ENCODE data around the gene GTF2H2C. TPM values are rescaled to one million over a fixed set of nuclear protein-coding genes. Genes with fewer than 3 reads are reported as not detected.

The GTF2H2C gene
- polyA plus RNA-seq, 1 donor from 2014 or later = 20.5 TPM

DNA sequence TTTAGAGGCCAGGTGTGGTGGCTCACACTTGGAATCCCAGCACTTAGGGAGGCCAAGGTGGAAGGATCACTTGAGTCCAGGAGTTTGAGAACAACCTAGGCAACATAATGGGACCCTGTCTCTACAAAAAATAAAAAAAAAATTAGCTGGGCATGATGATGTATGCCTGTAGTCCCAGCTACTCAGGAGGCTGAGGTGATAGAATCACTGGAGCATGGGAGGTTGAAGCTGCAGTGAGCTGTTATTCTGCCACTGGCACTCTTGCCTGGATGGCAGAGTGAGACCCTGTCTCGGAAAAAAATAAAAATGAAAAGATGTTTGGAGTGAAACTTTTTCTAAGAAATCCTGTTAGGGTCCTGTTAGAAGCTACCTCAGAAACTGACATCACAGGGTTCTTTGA is 43.2 kb upstream of the GTF2H2C start:
- Histone ChIP-seq H3K36me3 (ENCODE audit: insufficient read depth, low read length) (no peaks in the 10 kb centered on the region), H3K4me2 (ENCODE audit: low read length) (no peak overlapping the region)

DNA sequence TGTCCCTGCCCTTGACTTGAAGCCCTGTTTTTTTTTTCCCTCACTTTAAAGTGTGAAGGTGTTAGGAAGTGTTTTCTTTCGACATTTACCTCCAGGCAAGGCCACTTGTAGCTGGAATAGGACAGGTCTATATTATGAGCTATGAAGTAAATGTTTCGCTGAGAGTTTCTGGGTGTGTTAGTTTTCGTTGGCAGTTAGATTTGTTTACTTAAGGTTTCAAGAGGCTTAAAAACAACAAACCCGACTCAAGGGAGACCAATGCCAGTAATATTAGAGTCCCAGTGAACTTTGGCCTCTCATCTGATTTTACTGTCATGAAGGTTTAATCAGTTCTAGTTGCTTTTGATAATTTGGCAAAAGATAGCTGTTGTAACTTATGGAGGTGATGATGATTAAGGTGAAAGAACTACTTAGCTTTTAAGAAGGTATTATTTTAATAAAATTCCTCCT is 42.2 kb upstream of the GTF2H2C start:
- Histone ChIP-seq H3K79me2 (replicated peaks; ENCODE audit: insufficient read depth, low read length) (no peaks in the 10 kb centered on the region), H2AFZ (ENCODE audit: low read depth, low read length) (no peak overlapping the region), H3K9me2 (ENCODE audit: insufficient read depth, low read length) (no peaks in the 10 kb centered on the region), H4K20me1 (ENCODE audit: insufficient read depth) (no peaks in the 10 kb centered on the region), H3K4me2 (ENCODE audit: low read length) (no peak overlapping the region), H3F3A (ENCODE audit: insufficient read depth, low read length, poor library complexity, severe bottlenecking) (no peaks in the 10 kb centered on the region), H3K9ac (ENCODE audit: low read length) (no peak overlapping the region), H3K27me3 (ENCODE audit: insufficient read depth, low read depth, low read length) (no peaks in the 10 kb centered on the region), H3K4me3 (ENCODE audit: low read length) (no peak overlapping the region), H3K27ac (ENCODE audit: low read length) (no peak overlapping the region), H3K9me3 (ENCODE audit: low read length) (no peaks in the 10 kb centered on the region), H3K36me3 (ENCODE audit: insufficient read depth, low read length) (no peaks in the 10 kb centered on the region)
- TF ChIP-seq SMC3 (conservative IDR thresholded peaks at IDR 0.05; ENCODE audit: poor library complexity) (no peak), TAF1 (IDR thresholded peaks at IDR 0.05; ENCODE audit: low read depth) (no peak), POLR2AphosphoS5 (IDR thresholded peaks at IDR 0.05) (no peak), EP300 (conservative IDR thresholded peaks at IDR 0.05; ENCODE audit: poor library complexity, severe bottlenecking) (no peak), EZH2 (IDR thresholded peaks at IDR 0.05; ENCODE audit: borderline replicate concordance, insufficient read depth, low read length, poor library complexity, severe bottlenecking) (no peak)

More for the DNA sequence above, 43.2 kb upstream of the GTF2H2C start:
- no peaks in the 10 kb centered on the region for H3K27me3 ChIP-seq (ENCODE audit: insufficient read depth, low read depth, low read length)
- H4K20me1 ChIP-seq (ENCODE audit: insufficient read depth) = no peaks in the 10 kb centered on the region
- no peak for TF ChIP-seq MXI1 (conservative IDR thresholded peaks at IDR 0.05; ENCODE audit: poor library complexity, severe bottlenecking)
- no peak for TF ChIP-seq POLR2AphosphoS5 (IDR thresholded peaks at IDR 0.05)
- TF ChIP-seq, protein P1, sequence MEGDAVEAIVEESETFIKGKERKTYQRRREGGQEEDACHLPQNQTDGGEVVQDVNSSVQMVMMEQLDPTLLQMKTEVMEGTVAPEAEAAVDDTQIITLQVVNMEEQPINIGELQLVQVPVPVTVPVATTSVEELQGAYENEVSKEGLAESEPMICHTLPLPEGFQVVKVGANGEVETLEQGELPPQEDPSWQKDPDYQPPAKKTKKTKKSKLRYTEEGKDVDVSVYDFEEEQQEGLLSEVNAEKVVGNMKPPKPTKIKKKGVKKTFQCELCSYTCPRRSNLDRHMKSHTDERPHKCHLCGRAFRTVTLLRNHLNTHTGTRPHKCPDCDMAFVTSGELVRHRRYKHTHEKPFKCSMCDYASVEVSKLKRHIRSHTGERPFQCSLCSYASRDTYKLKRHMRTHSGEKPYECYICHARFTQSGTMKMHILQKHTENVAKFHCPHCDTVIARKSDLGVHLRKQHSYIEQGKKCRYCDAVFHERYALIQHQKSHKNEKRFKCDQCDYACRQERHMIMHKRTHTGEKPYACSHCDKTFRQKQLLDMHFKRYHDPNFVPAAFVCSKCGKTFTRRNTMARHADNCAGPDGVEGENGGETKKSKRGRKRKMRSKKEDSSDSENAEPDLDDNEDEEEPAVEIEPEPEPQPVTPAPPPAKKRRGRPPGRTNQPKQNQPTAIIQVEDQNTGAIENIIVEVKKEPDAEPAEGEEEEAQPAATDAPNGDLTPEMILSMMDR (IDR thresholded peaks at IDR 0.05; ENCODE audit: poor library complexity, severe bottlenecking) = no peak
- TF ChIP-seq EZH2 (IDR thresholded peaks at IDR 0.05; ENCODE audit: borderline replicate concordance, insufficient read depth, low read length, poor library complexity, severe bottlenecking) = no peak
- no peak for TF ChIP-seq TAF1 (IDR thresholded peaks at IDR 0.05; ENCODE audit: low read depth)
- no peak for TF ChIP-seq RAD21 (conservative IDR thresholded peaks at IDR 0.05)
- TF ChIP-seq EP300 (conservative IDR thresholded peaks at IDR 0.05; ENCODE audit: poor library complexity, severe bottlenecking) = no peak
- TF ChIP-seq, protein P2, sequence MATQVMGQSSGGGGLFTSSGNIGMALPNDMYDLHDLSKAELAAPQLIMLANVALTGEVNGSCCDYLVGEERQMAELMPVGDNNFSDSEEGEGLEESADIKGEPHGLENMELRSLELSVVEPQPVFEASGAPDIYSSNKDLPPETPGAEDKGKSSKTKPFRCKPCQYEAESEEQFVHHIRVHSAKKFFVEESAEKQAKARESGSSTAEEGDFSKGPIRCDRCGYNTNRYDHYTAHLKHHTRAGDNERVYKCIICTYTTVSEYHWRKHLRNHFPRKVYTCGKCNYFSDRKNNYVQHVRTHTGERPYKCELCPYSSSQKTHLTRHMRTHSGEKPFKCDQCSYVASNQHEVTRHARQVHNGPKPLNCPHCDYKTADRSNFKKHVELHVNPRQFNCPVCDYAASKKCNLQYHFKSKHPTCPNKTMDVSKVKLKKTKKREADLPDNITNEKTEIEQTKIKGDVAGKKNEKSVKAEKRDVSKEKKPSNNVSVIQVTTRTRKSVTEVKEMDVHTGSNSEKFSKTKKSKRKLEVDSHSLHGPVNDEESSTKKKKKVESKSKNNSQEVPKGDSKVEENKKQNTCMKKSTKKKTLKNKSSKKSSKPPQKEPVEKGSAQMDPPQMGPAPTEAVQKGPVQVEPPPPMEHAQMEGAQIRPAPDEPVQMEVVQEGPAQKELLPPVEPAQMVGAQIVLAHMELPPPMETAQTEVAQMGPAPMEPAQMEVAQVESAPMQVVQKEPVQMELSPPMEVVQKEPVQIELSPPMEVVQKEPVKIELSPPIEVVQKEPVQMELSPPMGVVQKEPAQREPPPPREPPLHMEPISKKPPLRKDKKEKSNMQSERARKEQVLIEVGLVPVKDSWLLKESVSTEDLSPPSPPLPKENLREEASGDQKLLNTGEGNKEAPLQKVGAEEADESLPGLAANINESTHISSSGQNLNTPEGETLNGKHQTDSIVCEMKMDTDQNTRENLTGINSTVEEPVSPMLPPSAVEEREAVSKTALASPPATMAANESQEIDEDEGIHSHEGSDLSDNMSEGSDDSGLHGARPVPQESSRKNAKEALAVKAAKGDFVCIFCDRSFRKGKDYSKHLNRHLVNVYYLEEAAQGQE (IDR thresholded peaks at IDR 0.05; ENCODE audit: borderline replicate concordance) = no peak
- TF ChIP-seq SMC3 (conservative IDR thresholded peaks at IDR 0.05; ENCODE audit: poor library complexity) = no peak
- H3K27ac ChIP-seq (ENCODE audit: low read length) = no peak overlapping the region
- no peaks in the 10 kb centered on the region for H3F3A ChIP-seq (ENCODE audit: insufficient read depth, low read length, poor library complexity, severe bottlenecking)
- no peaks in the 10 kb centered on the region for H3K79me2 ChIP-seq (replicated peaks; ENCODE audit: insufficient read depth, low read length)
- no peak overlapping the region for H2AFZ ChIP-seq (ENCODE audit: low read depth, low read length)
- H3K9me3 ChIP-seq (ENCODE audit: low read length) = no peaks in the 10 kb centered on the region
- no peak overlapping the region for H3K4me3 ChIP-seq (ENCODE audit: low read length)
- no peaks in the 10 kb centered on the region for H3K9me2 ChIP-seq (ENCODE audit: insufficient read depth, low read length)
- H3K9ac ChIP-seq (ENCODE audit: low read length) = no peak overlapping the region

Data from neural cell (in vitro differentiated cells).